Stimulated activated memory B cell treated with anti-CD40 and anti-IgM and Interleukin-4, amounts not matched to agents 10 μg/mL and 1 μg/mL and 100 μg/mL, for 72 hours (primary cell): ENCODE measurements around the gene B3GNT9.
A peak's percentile ranks its signal among the peaks of the same experiment; 100 is the strongest.

ENCODE experiments used
- ATAC-seq: fragments of 150-1000 bp; cut with Tn5 transposase; 2 replicates; pipeline ENCODE4 v1.10.0; 2021
- H3K27ac Mint-ChIP-seq: one replicate; pipeline ENCODE4 v1.8.0; 2022; ENCODE audit warnings: mild to moderate bottlenecking, mixed read lengths
- H3K27me3 Mint-ChIP-seq: one replicate; pipeline ENCODE4 v1.8.0; 2022; ENCODE audit warnings: mixed read lengths
- H3K36me3 Mint-ChIP-seq: one replicate; pipeline ENCODE4 v1.8.0; 2022; ENCODE audit warnings: mixed read lengths
- H3K4me1 Mint-ChIP-seq: one replicate; pipeline ENCODE4 v1.8.0; 2022; ENCODE audit warnings: mixed read lengths
- H3K4me3 Mint-ChIP-seq: one replicate; pipeline ENCODE4 v1.8.0; 2022; ENCODE audit warnings: mild to moderate bottlenecking, moderate library complexity, mixed read lengths
- H3K9me3 Mint-ChIP-seq: one replicate; pipeline ENCODE4 v1.8.0; 2022; ENCODE audit warnings: mixed read lengths

Gene B3GNT9

DNA sequence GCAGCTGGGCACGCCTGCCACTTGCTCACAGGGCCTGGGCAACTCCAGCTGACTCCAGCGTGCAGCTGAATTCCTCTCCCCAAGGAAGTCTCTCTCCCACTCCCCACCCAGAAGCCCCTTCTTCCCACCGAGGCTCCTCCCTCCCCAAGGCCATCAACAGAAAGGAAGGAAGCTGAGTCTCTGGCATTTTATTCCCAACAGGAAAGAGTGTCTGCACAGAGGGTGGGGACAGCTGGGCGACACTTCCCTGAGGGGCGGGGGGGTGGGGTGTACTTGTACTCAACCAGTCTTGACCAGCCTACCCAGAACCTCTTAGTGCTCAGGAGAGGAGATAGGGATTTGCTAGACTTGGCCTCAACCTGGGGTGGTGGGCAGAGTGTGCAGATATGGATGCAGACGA is 39.2 kb upstream of the B3GNT9 start, which contains the start of gene EXOC3L1:
TSS of gene EXOC3L1 (minus strand) at position 96 of the 400 bp plus-strand sequence. CDS start 460 bp downstream, outside the sequence.
- H3K4me1 Mint-ChIP-seq, result peaks cover 44% of the 10 kb centered on the region
- no peak within 1 kb of the TSS for H3K27ac Mint-ChIP-seq
- peaks cover 5% of the 10 kb centered on the region for H3K36me3 Mint-ChIP-seq
- no peaks in the 10 kb centered on the region for H3K9me3 Mint-ChIP-seq
- no peak for ATAC-seq
- H3K4me3 Mint-ChIP-seq, result no peak within 1 kb of the TSS
- peaks cover 27% of the 10 kb centered on the region for H3K27me3 Mint-ChIP-seq

DNA sequence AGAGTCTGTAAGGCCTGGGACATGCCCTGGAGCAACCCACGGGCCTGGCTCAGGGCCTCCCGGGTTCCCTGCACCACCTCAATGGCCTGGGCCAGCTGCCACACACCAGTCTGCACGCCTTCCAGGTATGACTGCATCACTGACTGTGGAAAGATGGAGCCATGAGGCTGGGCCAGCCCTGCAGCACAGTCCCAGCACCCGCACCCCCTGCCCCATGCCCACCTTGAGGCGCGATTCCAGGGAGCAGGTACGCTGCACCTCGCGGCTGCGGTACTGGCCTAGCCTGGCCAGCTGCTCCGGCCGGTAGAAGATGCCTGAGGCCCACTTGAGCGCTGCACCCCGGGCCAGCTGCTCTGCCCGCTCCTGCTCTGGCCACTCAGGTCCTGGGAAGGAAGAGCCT is 38.0 kb upstream of the B3GNT9 start:
- no peak overlapping the region for H3K4me3 Mint-ChIP-seq
- no peak overlapping the region for H3K27ac Mint-ChIP-seq
- H3K4me1 Mint-ChIP-seq, result peaks cover 36% of the 10 kb centered on the region
- no peaks in the 10 kb centered on the region for H3K9me3 Mint-ChIP-seq
- no peak for ATAC-seq
- peaks cover 29% of the 10 kb centered on the region for H3K27me3 Mint-ChIP-seq
- H3K36me3 Mint-ChIP-seq, result no peaks in the 10 kb centered on the region

DNA sequence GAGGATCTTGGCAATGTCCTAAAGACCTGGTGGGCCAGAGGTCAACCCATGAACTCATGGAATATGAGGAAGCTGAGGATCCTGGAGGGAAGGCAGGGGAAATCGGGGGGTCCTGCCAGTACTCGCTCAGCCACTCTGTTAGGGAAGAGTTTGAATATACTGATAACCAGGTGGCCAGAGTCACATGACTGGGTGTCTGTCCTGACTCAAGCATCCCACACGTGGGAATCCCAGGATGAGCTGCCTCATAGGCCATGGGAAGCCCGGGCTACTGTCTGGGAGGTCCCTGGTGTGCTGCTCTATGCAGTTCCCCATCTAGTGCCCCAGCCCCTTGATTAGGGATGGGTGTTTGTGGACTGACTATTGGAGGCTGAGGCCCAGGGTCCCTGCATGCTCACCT is 37.5 kb upstream of the B3GNT9 start:
- no peaks in the 10 kb centered on the region for H3K36me3 Mint-ChIP-seq
- ATAC-seq, result no peak
- no peak overlapping the region for H3K27ac Mint-ChIP-seq
- H3K9me3 Mint-ChIP-seq, result no peaks in the 10 kb centered on the region
- H3K4me3 Mint-ChIP-seq, result no peak overlapping the region
- H3K4me1 Mint-ChIP-seq, result peaks cover 31% of the 10 kb centered on the region
- peaks cover 29% of the 10 kb centered on the region for H3K27me3 Mint-ChIP-seq

DNA sequence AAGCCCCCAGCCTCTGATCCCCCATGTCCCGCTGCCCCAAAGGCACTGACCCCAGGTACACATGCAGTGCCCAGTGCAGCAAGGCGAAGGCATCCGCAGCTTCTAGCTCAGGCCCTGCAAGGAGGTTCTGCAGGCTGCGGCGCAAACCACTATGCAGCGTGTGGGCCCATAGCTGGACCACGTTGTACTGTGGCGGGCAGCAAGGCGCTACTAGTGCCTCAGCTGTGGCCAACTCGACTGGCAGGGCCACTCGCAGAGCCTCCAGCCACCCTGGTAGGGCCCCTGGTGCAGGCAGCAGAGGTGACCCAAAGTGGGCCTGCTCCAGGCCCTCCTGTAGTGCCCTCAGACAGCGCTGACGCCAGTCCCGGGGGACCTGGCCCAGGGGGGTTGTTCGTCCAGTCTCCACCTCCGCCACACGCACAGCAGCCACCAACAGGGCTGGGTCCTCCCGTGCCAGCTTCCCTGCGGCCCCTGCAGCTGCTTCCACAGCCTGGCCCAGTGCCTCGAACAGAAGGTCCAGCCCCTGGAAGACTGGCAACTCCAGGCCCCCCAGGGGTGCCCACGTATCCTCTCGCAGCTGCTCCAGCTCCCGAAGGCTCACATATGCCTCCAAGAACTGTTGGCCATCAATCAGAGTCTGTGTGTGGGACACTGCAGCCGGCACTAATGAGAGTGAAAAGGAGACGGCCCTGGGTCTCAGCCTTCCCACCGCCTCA is 36.5 kb upstream of the B3GNT9 start:
- ATAC-seq, result no peak
- H3K9me3 Mint-ChIP-seq, result no peaks in the 10 kb centered on the region
- peaks cover 29% of the 10 kb centered on the region for H3K27me3 Mint-ChIP-seq
- H3K4me3 Mint-ChIP-seq, result no peak overlapping the region
- H3K27ac Mint-ChIP-seq, result no peak overlapping the region
- peaks cover 22% of the 10 kb centered on the region for H3K4me1 Mint-ChIP-seq
- no peaks in the 10 kb centered on the region for H3K36me3 Mint-ChIP-seq

DNA sequence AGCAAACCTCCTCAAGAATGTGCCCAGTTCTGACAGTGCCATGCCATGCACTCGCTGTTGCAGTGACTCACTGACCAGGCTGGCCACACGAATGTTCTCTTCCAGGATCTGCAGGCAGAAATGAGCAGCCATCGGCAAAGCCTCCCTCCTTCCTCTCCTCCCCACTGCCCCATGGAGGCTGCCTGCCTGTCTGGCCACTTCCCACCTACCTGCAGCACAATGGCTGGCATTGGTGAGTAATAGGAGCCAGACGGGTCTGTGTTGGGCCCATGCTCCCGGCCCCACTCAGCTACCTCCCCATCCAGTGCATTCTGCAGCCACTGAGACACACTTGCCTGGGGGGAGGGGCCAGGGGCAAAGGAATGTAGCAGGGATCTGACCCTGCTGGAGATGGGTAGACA is 35.8 kb upstream of the B3GNT9 start:
- Mint-ChIP-seq H3K27ac (no peak overlapping the region), H3K4me1 (peaks cover 17% of the 10 kb centered on the region), H3K9me3 (no peaks in the 10 kb centered on the region), H3K4me3 (no peak overlapping the region), H3K36me3 (no peaks in the 10 kb centered on the region), H3K27me3 (peaks cover 29% of the 10 kb centered on the region)
- ATAC-seq, result no peak

DNA sequence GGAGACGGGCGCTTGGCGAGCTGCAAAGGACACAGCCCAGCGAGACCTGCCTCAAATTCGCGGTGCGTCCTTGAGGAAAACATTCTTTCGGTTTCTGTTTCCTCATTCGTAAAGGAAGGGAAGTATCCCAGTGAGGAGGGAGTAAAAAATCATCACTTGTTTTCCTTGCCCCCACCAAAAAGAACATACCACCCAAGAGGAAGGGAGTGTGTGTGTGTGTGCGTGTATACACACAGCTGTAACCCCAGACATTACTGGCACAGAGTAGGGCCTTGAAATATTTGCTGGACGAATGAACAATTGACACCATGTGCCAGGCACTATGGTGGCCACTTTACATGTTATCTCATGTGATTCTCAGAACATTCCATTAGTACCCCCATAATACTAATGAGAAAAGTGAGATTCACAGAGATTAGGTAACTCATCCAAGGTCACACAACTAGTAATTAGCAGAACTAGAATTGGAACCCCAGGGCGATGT is 34.9 kb upstream of the B3GNT9 start:
- Mint-ChIP-seq H3K27me3 (peaks cover 29% of the 10 kb centered on the region), H3K4me3 (no peak overlapping the region), H3K4me1 (peaks cover 12% of the 10 kb centered on the region), H3K27ac (no peak overlapping the region), H3K9me3 (no peaks in the 10 kb centered on the region), H3K36me3 (no peaks in the 10 kb centered on the region)
- no peak for ATAC-seq

DNA sequence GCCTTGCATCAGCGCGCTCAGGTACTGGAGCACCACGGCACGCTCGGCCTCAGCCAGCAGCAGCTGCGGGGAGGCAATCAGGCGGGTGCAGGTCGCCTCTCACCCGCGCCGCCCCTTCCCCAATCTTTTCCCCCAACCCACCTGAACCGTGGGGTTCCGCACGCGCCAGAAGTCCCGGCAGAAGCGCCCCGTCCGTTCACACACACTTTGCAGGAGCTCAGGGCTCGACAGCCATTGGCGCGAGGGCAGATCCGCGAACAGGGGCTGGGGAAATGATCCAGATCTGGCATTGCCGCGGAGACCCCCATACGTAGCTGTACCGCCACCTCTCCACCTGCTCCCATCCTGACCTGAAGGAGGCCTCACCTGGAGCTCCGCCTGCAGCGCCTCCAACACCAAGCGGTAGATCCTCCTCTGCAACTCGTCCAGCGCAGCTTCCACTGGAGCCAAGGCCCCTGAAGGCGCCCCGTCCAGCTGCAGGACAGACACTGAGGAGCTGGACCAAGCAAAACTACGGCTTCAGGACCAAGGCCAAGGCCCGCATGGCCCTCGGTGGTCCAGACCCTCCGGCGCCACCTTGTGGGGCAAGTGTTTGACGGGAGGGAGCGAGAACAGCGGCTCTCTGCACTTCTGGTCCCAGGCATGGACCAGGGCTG is 34.3 kb upstream of the B3GNT9 start:
- H3K9me3 Mint-ChIP-seq, result no peaks in the 10 kb centered on the region
- H3K4me1 Mint-ChIP-seq, result peaks cover 12% of the 10 kb centered on the region
- peaks cover 29% of the 10 kb centered on the region for H3K27me3 Mint-ChIP-seq
- H3K36me3 Mint-ChIP-seq, result no peaks in the 10 kb centered on the region
- peak overlapping the region; percentile 84 for H3K4me3 Mint-ChIP-seq
- ATAC-seq, result peak; percentile 52
- no peak overlapping the region for H3K27ac Mint-ChIP-seq

DNA sequence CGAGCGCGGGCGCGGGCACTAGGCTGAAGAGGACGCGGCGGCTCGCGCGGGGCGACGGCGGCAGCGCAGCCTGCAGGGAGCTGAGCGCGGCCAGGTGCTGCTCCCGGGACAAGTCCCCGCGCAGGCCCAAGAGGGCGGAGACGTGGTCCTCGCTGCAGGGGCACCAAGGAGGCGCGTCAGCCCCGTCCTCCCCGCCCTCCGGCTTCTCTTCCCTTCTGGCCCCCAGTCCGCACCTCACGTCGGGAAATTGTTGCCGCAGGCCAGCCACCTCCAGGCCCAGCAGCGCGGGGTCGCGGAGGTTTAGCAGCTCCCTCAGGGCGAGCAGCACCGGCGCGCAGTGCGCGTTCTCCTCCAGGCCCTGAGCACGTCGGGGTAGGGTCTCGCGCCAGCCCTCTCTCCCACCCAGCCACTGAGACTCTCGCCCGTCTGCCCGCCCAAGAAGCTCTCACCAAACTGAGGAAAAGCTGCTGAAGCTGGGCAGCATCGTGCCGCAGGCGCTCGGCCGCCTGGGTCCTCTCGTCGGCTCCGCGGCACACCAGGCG is 33.7 kb upstream of the B3GNT9 start:
- peak; percentile 1 for ATAC-seq
- Mint-ChIP-seq H3K27me3 (peaks cover 29% of the 10 kb centered on the region), H3K9me3 (no peaks in the 10 kb centered on the region), H3K36me3 (no peaks in the 10 kb centered on the region), H3K4me3 (no peak overlapping the region), H3K4me1 (peaks cover 12% of the 10 kb centered on the region), H3K27ac (no peak overlapping the region)

DNA sequence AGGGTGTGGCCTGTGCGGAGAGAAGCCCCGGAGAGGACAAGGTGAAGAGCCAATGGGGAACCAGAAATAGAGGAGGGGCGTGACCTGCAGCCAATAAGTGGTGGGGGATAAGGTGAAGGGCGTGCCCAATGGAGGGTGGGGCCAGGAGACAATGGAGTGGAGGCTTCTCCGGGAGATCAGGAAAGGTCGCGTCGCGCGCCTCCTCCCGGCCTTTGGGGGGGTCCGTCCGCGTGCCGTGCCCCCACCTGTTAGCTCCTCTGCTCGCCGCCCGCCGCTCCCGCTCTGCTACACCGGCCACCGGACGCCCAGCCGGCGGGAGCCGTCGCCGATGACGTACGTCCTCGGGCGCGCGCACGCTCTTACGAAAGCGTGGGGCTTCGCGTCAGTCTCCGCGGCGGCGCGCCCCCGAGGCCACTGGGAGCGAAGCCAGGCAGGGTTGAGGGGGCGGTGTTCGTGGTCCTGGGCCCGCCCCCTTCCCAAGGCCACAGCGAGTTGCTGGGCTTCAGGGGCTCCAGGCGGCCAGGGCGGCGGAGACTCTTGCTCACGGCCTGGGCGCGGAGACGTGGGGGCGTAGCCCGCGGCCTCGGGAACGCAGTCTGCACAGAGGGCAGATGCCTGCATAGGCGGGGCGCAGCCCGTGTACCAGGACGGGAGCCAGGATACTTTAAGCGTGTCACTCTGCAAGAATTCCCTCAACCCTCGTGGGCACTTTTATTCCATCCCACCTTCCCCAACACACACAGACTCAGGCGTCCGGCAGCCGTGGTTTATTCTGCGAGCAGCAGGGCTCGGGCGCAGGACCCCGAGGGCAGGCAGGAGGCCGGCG is 33.0 kb upstream of the B3GNT9 start, which contains the start of gene MATCAP1:
TSS of gene MATCAP1 (minus strand) at position 337 of the 826 bp plus-strand sequence. CDS start 3,353 bp downstream, outside the sequence.
- Mint-ChIP-seq H3K4me1 (peaks cover 14% of the 10 kb centered on the region), H3K4me3 (no peak within 1 kb of the TSS), H3K9me3 (no peaks in the 10 kb centered on the region), H3K27ac (no peak within 1 kb of the TSS), H3K36me3 (no peaks in the 10 kb centered on the region), H3K27me3 (peaks cover 35% of the 10 kb centered on the region)
- peak; percentile 98 for ATAC-seq

DNA sequence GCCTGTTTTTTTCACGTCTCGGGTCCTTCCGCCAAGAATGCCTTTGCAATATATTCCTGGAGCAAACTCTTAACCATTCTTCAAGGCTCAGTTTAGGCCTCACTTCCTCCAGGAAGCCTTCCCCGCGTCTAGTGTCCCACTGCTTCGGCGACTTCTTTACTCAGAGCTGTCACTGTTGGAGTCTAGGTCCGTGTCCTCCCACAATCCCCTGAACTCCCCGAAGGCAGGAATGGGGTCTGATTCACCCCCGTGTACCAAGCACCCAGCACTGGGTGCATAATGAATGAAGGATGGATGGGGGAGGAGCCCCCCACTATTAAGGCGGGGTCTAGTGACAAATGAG is 32.5 kb upstream of the B3GNT9 start:
- Mint-ChIP-seq H3K4me1 (peaks cover 17% of the 10 kb centered on the region), H3K4me3 (no peak overlapping the region), H3K9me3 (no peaks in the 10 kb centered on the region), H3K36me3 (no peaks in the 10 kb centered on the region), H3K27ac (no peak overlapping the region), H3K27me3 (peaks cover 38% of the 10 kb centered on the region)
- no peak for ATAC-seq

DNA sequence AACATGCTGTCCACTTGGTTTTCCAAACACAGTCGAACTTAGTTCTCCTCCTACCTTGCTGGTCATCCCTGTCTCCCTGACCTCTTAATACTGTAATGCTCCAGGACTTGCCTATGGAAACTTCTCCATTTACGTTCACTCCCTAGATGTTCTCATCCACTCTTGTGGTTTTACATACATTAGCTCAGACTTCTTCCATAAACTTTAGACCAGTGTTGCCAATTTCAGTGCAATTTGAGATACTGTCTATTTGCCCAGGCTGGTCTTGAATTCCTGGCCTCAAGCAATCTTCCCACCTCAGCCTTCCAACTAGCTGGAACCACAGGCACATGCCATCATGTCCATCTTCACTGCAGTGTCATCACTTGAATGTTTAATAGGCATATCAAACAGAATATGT is 31.5 kb upstream of the B3GNT9 start:
- peaks cover 38% of the 10 kb centered on the region for H3K27me3 Mint-ChIP-seq
- H3K9me3 Mint-ChIP-seq, result no peaks in the 10 kb centered on the region
- H3K36me3 Mint-ChIP-seq, result no peaks in the 10 kb centered on the region
- H3K4me3 Mint-ChIP-seq, result no peak overlapping the region
- H3K27ac Mint-ChIP-seq, result no peak overlapping the region
- ATAC-seq, result no peak
- peaks cover 25% of the 10 kb centered on the region for H3K4me1 Mint-ChIP-seq

DNA sequence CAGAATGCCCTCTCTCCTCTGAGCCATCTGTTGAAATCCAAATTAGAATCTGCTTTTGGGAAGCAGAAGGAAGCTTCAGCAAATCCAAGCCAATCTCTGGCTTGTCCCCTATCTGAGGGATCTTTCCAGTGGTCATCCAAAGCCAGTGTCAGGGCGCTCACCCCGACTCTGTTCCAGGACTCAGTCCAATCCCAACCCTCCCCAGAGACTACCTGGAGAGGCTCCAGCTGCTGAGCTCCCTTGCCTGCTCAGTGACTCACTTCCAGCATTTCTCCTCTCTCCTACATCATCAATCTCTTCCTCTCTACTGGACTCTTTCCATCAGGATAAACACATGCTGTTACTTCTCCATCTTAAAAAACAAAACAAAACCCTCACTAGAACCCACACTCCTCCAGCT is 30.5 kb upstream of the B3GNT9 start:
- Mint-ChIP-seq H3K36me3 (no peaks in the 10 kb centered on the region), H3K4me1 (peaks cover 26% of the 10 kb centered on the region), H3K4me3 (no peak overlapping the region), H3K27ac (no peak overlapping the region), H3K9me3 (no peaks in the 10 kb centered on the region), H3K27me3 (peaks cover 39% of the 10 kb centered on the region)
- no peak for ATAC-seq

DNA sequence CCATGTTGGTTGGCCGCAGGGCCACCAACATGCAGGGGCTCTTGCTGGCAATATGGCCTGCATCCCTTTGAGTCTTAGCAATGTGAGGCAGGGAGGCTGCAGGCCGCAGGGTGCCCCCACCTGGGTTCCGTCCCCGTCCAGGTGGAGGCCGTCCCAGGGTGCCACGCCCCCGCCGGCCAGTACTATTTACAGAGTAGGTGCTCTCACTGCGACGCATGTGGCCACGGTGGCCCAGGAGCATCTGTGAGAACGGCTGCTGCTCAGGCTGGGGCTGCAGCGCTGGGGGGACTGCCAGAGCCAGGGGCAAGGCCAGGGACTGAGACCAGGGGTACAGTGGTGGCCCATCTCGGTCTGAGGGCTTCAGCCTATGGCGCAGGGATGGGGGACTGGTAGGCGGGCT is 29.4 kb upstream of the B3GNT9 start:
- H3K36me3 Mint-ChIP-seq, result no peaks in the 10 kb centered on the region
- peaks cover 20% of the 10 kb centered on the region for H3K4me1 Mint-ChIP-seq
- peaks cover 43% of the 10 kb centered on the region for H3K27me3 Mint-ChIP-seq
- no peak overlapping the region for H3K27ac Mint-ChIP-seq
- ATAC-seq, result no peak
- H3K9me3 Mint-ChIP-seq, result no peaks in the 10 kb centered on the region
- H3K4me3 Mint-ChIP-seq, result no peak overlapping the region

DNA sequence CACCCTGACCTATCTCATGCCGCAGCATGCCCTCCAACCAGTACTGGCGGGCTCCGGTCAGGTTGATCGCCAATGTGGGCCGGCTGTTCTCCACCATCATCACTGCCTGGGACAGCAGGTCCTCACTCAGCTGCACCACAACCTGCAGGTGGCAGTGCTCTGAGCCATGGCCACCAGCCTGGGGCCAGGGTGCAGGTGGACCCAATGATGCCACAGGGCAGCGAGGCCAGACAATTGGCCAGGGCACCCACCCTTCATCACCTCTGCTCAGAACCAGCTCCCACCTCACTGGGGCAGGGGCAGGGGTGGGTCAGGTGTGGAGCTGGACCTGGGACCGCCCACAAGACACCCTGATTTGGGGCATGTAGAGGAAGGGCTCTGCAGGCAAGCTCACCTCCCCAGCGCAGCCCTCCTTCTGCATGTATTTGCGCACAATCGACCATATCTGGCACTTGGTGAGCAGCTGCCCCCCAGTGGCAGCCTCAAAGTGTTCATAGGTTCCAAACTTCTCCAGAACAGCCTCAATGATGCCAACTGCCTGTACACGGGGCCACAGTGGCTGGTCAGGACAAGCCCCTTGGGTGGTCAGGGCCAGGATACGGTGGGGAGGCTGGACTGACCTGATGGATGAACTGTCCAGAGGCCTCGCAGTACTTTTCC is 28.8 kb upstream of the B3GNT9 start:
- Mint-ChIP-seq H3K4me1 (peaks cover 14% of the 10 kb centered on the region), H3K27ac (no peak overlapping the region), H3K27me3 (peaks cover 40% of the 10 kb centered on the region), H3K9me3 (no peaks in the 10 kb centered on the region), H3K36me3 (no peaks in the 10 kb centered on the region), H3K4me3 (no peak overlapping the region)
- no peak for ATAC-seq
